GM18520 (cell line): ENCODE results near the gene PHRF1.
"Not testable (repeated sequence)": the region's sequence is repeated elsewhere in the genome, so short reads cannot be mapped to it uniquely, and the experiment has no call there.

Experiments
- ATAC-seq: cut with Tn5 transposase; IDR thresholded peaks from one replicate; pipeline ENCODE4 v1.9.1; 2021; ENCODE audit not compliant: unreplicated experiment

Gene PHRF1

DNA sequence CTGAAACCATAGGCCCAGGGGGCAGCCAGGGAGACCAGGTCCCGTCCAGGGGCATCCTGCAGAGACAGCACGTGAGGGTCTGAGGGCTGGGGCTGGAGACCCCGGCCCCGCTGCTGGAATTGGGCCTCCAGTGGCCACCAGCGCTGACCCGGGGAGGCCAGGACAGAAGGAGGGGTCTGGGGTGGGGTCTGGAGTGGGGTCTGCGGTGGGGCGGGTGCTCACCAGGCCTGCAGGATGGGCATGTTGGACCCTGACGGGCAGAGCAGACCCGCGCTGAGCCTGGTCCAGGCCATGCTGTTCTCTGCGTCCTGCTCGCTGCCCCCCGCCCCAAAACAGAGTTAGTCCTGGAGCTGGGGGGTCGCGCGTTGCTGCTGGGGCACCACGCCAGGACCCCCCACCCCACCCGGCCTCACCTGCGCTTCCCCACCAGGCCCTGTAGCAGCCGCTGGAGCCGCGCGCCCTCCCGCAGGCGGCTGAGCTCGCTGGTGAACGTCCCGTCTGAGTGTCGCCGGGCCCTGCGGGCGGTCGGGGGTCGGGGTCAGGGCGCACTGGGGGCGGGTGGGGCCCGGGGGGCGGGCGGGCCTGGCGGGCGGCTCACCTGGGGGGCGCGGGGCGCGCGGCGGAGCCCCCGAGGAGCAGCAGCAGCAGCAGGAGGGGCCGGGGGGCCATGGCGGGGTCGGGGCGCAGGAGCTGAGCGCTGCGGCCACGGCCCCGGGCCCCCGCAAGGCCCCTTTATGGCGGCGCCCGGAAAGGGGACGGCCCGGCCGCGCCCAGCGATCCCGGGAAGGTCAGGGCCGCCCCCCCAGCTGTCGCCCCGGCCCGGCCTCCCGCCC is 50.4 kb downstream of the PHRF1 start, which contains the start of gene SCT:
TSS of gene SCT (minus strand) at position 707 of the 833 bp plus-strand sequence. CDS start at position 669, 38 bp downstream.
- no peak for ATAC-seq

DNA sequence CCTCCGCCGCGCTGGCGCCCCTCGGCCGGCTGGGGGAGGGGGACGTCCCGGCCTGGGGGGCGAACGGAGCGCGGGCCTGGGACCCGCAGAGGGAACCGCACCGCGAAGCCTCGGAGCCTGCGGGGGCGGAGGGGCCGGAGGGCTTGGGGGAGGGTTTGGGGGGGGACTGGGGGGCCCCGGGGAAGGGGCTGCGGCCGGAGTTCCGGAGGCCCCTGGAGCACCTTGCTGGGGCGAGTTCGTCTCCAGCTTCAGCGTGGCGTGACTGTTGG is 51.0 kb downstream of the PHRF1 start:
- no peak for ATAC-seq

- ATAC-seq: no peak
Observed at GRCh38 chr11:628056-628455, 51.8 kb downstream of the PHRF1 start.

DNA sequence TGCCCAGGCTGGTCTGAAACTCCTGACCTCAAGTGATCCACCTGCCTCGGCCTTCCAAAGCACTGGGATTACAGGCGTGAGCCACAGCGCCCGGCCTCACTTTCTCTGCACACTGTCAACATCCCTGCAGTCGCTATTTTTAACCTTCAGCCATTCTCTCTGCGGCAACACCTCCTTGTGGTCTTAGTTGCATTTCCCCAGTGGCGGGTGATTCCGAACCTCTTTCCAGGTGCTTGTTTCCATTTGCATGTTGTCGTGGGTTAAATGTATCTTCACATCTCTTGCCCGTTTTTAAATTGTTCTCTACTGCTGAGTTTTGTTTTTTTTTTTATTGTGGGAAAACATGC is 52.9 kb downstream of the PHRF1 start:
- ATAC-seq: no peak

- ATAC-seq: no peak
Observed at GRCh38 chr11:630871-631270, 54.6 kb downstream of the PHRF1 start.

DNA sequence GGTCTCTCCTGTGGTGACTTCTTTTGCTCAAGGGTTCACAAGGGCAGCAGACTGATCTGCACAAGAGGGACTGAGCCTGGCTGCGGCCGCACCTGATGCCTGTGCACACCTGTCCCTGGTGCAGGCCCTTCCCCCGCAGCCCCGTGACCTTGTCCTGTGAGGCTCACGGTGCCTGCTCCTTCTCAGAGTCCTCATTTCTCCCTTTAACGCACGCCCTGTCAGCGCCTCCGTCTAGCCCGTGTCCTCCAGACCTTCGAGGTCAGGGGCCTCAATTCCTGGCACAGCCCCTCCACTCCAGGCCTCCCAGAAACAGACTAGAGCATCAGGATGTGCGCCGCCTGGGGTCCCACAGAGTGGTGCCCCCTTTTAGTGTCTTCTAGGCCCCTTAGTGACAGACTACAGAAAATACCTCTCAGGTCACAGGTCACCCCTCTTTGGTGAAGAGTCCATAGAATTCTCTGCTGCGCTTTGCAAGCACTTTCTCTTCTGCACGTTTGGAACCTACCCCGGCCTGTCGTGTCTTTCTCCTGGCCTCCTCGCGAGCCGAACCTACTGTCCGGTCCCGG is 59.8 kb downstream of the PHRF1 start:
- no peak for ATAC-seq

- ATAC-seq: no peak
Observed at GRCh38 chr11:636511-637332, 60.5 kb downstream of the PHRF1 start, which contains the start of gene DRD4. Gene DRD4 (plus strand): TSS chr11:637269. CDS start chr11:637305, 36 bp downstream.

GRCh38 chr11:637333-637592 is 61.0 kb downstream of the PHRF1 start:
- ATAC-seq: no peak

DNA sequence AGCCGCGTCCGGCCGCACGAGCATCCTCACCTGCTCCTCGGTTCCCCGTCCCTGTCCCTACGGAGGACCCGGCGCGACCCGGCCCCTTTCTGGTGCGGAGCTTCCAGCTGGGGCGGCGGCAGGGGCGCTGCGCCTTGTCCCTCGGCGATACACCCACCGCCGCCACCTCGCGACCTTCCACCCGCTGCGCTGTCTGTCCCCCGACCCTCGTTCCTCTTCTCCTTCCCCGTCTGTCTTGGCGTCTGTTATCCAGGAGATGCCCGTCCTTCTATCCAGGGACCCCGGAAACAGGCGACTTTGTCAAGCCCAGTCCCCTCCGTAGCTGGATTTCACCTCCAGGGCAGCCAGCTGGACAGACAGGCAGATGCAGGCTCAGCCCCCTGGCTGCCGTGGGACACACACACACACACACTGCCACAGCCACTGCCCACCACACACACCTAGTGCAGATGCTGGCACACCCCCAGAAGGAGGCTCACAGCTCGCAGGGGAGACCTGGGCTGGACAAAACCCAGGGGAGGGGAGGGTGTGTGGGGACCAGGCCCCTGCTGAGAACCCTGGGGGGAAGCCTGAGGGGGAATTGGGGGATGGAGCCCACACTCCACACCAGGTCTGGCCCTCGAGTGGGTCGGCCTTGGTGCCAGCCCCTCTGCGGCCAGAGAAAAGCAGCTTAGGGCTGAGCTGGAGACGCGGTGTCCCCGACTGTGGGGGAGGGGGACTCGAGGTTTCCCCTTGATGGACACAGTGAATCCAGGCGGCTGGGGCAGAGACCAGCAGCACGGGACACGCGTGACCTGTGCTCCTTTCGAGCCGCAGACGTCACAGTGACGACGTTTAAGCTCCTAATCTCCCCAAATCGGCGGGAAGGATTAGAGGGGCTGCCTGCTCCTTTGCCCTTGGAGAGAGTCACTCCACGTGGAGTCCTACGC is 61.6 kb downstream of the PHRF1 start:
- ATAC-seq: no peak

- ATAC-seq: no peak
Observed at GRCh38 chr11:638631-639331, 62.5 kb downstream of the PHRF1 start.

DNA sequence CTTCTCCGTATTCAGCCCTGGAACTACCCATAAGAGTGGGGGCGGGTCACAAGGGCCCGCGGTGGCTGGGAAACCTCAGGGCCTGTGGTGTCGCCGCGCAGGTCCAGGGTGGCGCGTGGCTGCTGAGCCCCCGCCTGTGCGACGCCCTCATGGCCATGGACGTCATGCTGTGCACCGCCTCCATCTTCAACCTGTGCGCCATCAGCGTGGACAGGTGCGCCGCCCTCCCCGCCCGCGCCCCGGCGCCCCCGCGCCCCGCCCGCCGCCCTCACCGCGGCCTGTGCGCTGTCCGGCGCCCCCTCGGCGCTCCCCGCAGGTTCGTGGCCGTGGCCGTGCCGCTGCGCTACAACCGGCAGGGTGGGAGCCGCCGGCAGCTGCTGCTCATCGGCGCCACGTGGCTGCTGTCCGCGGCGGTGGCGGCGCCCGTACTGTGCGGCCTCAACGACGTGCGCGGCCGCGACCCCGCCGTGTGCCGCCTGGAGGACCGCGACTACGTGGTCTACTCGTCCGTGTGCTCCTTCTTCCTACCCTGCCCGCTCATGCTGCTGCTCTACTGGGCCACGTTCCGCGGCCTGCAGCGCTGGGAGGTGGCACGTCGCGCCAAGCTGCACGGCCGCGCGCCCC is 63.2 kb downstream of the PHRF1 start:
- no peak for ATAC-seq

DNA sequence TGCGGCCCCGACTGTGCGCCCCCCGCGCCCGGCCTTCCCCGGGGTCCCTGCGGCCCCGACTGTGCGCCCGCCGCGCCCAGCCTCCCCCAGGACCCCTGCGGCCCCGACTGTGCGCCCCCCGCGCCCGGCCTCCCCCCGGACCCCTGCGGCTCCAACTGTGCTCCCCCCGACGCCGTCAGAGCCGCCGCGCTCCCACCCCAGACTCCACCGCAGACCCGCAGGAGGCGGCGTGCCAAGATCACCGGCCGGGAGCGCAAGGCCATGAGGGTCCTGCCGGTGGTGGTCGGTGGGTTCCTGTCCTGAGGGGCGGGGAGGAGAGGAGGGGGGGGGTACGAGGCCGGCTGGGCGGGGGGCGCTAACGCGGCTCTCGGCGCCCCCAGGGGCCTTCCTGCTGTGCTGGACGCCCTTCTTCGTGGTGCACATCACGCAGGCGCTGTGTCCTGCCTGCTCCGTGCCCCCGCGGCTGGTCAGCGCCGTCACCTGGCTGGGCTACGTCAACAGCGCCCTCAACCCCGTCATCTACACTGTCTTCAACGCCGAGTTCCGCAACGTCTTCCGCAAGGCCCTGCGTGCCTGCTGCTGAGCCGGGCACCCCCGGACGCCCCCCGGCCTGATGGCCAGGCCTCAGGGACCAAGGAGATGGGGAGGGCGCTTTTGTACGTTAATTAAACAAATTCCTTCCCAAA is 63.9 kb downstream of the PHRF1 start:
- no peak for ATAC-seq

DNA sequence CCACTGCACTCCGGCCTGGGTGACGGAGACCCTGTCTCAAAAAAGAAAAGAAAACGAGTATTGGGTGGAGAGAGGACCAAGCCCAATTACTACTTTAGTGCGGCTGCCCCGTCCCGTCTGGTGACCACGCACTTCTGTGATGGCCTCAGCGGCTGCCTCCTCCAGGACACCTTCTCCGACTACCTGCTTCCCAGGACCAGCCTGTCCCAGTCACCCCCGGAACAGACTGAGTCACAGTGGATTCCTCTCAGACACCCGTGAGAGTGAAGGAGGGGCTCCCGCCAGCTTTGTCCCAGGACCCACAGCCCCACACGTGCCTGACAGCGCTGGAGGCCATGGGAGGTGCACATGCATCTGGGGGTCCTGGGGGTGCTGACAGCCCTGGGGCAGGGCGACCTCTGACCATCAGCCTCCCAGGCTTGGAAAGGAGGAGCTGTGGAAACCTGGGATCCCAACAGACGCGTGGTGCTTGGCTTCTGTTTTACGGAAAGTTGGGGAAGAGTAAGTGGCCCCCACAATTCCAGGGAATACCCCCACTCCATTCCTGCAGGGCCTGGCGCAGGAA is 65.6 kb downstream of the PHRF1 start:
- no peak for ATAC-seq

DNA sequence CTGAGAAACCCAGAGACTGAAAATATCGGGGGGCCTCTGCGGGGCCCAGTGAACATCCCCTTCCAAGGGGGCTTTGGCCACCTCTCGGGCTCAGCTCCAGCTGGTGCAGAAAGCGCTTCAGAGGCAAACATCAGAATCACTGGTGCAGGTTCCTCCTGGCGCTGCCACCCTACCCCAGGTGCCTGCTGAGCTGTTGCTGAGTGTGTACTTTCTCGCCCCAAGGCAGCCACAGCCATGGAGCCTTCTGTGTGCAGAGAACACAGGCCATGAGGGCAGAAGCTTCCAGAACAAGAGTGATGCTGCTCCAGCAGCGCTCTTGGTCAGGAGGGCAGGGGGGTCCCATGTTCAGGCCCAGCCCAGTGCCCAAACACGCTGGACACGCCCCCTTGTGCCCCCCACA is 67.1 kb downstream of the PHRF1 start:
- ATAC-seq: no peak

GRCh38 chr11:643849-644738 is 67.8 kb downstream of the PHRF1 start:
- ATAC-seq: no peak

DNA sequence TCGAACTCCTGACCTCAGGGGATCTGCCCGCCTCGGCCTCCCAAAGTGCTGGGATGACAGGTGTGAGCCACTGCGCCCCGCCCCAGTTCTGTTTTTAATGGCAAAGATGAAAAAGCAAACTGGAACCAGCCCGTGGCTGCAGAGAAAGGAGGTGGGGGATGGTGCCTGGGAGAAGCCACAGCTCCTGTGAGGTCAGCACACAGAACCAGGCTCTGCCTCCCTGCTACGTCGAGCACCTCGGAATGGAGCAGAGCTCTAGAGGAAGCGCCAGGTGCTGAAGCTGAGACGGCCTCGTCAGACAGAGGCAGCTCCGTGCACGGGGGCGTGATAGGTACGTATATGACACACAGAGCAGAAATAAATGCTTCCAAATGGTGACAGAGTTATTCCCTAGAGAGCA is 69.3 kb downstream of the PHRF1 start:
- ATAC-seq: no peak

DNA sequence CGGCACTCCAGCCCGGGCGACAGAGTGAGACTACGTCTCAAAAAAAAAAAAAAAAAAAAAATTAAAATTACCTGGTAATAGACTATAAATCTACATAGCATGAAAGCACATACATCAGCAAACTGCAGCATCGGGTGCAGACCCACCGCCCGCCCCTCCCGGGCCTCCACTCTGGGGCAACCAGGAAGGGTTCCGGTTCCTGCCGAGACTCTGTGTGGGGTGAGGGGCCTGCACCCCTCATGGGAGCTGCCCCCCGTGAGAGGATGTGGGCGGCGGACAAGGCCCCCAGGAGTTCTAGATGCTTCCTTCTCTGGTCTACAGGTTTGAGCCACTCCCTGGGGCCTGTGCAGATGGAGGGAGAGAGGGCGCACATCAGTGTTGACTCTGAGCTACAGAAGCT is 69.9 kb downstream of the PHRF1 start:
- no peak for ATAC-seq

- not testable (repeated sequence) for ATAC-seq
Observed at GRCh38 chr11:647672-648158, 71.4 kb downstream of the PHRF1 start.
